Endothelial cell of umbilical vein (primary cell): ENCODE results near the gene TNFRSF14. TPM values are rescaled to one million over a fixed set of nuclear protein-coding genes. Genes with fewer than 3 reads are reported as not detected.

Experiments
- BruUV-seq: library from RNA; stranded (reverse); fragments of 400-500 nt; replicated peaks from 2 replicates; lab custom pipeline; 2021; lab: Mats Ljungman, UMichigan
- CTCF ChIA-PET: fragments of 300-600, 350-600 bp; sonication (Branson Sonifier 250); formaldehyde crosslinking; loops from one replicate; lab custom pipeline; 2021; ENCODE audit warnings: antibody characterized with exemption, inconsistent platforms; lab: Charles Lee
- POLR2A ChIA-PET: fragments of 300-600, 350-600 bp; sonication (Branson Sonifier 250); formaldehyde crosslinking; loops from one replicate; lab custom pipeline; 2021; ENCODE audit warnings: antibody characterized with exemption, inconsistent platforms; lab: Charles Lee
- DNase-seq: peaks from one replicate; pipeline ENCODE4 v3.0.0-alpha.2; 2011; ENCODE audit warnings: low read depth, low spot score
- FAIRE-seq: peaks from 2 replicates; lab custom pipeline; 2011; peaks lifted over from hg19 to GRCh38; lab: Jason Lieb, UNC
- H2AFZ ChIP-seq: 2 replicates; pipeline ENCODE4 v1.6.0; 2012; ENCODE audit warnings: low read depth, low read length, control low read depth, inconsistent platforms
- H3K27ac ChIP-seq: 2 replicates; pipeline ENCODE4 v1.5.1; 2011; ENCODE audit warnings: low read depth, mild to moderate bottlenecking, control low read depth, low read length, moderate library complexity; ENCODE audit not compliant: insufficient read depth
- H3K27me3 ChIP-seq, 2 experiments: 2 replicates each; pipeline versions ENCODE4 v1.6.0 to v1.6.1; 2011; ENCODE audit warnings: low read length in 2 of 2, mixed read lengths in 1 of 2; ENCODE audit not compliant: control insufficient read depth in 2 of 2, insufficient read depth in 2 of 2
- H3K36me3 ChIP-seq, 2 experiments: 2 replicates in 1 of 2; 3 replicates in 1 of 2; pipeline ENCODE4 v1.5.1; 2011; ENCODE audit warnings: low read length in 2 of 2, mild to moderate bottlenecking in 1 of 2, moderate library complexity in 1 of 2; ENCODE audit not compliant: control insufficient read depth in 2 of 2, insufficient read depth in 2 of 2; ENCODE audit errors: extremely low read depth in 1 of 2
- H3K4me1 ChIP-seq: 3 replicates; pipeline ENCODE4 v1.5.1; 2011; ENCODE audit warnings: mild to moderate bottlenecking, low read length; ENCODE audit not compliant: control insufficient read depth, insufficient read depth; ENCODE audit errors: extremely low read depth
- H3K4me2 ChIP-seq: 2 replicates; pipeline ENCODE4 v1.6.1; 2011; ENCODE audit warnings: low read length, control low read depth, mixed read lengths; ENCODE audit not compliant: insufficient read depth
- H3K4me3 ChIP-seq, 3 experiments: fragments of 200-600 bp in 1 of 3; sonication (generic), shearing (Covaris generic) in 1 of 3; replicated peaks in 1 of 3; 2 replicates each; pipeline ENCODE4 v1.5.1; 2011 to 2016; ENCODE audit warnings: control low read depth in 3 of 3, low read length in 3 of 3, mild to moderate bottlenecking in 2 of 3, inconsistent platforms in 1 of 3, low read depth in 1 of 3, moderate library complexity in 1 of 3; ENCODE audit not compliant: insufficient read depth in 1 of 3
- H3K79me2 ChIP-seq: 2 replicates; pipeline ENCODE4 v1.6.0; 2012; ENCODE audit warnings: low read length, inconsistent platforms; ENCODE audit not compliant: control insufficient read depth, insufficient read depth
- H3K9ac ChIP-seq: replicated peaks from 2 replicates; pipeline ENCODE3; 2011; ENCODE audit warnings: low read length, control low read depth; ENCODE audit not compliant: insufficient read depth; ENCODE audit errors: extremely low read depth
- H3K9me1 ChIP-seq: replicated peaks from 3 replicates; pipeline ENCODE4 v1.6.0; 2011; ENCODE audit warnings: mild to moderate bottlenecking, low read length; ENCODE audit not compliant: control insufficient read depth, insufficient read depth; ENCODE audit errors: extremely low read depth
- H3K9me3 ChIP-seq: replicated peaks from 2 replicates; pipeline ENCODE4 v1.5.1; 2012; ENCODE audit warnings: low read length, inconsistent platforms; ENCODE audit not compliant: control insufficient read depth, insufficient read depth
- H4K20me1 ChIP-seq: replicated peaks from 2 replicates; pipeline ENCODE3; 2011; ENCODE audit warnings: mild to moderate bottlenecking, low read length; ENCODE audit not compliant: control insufficient read depth, insufficient read depth; ENCODE audit errors: extremely low read depth
- CTCF ChIP-seq, 2 donors: IDR thresholded peaks; 1 replicate in 1 of 2; 2 replicates in 1 of 2; pipeline ENCODE4 v1.5.1; 2011; ENCODE audit warnings: low read length in 2 of 2, mild to moderate bottlenecking in 2 of 2, moderate library complexity in 2 of 2, control low read depth in 1 of 2, inconsistent platforms in 1 of 2, low read depth in 1 of 2; ENCODE audit not compliant: insufficient read depth in 1 of 2; ENCODE audit errors: extremely low read depth in 1 of 2
- EZH2 ChIP-seq: IDR thresholded peaks from 2 replicates; pipeline ENCODE4 v1.6.1; 2012; ENCODE audit warnings: borderline replicate concordance, low read depth, mild to moderate bottlenecking, moderate library complexity, low read length, inconsistent platforms; ENCODE audit not compliant: severe bottlenecking
- FOS ChIP-seq: IDR thresholded peaks from 2 replicates; pipeline ENCODE4 v1.6.1; 2011; ENCODE audit warnings: mild to moderate bottlenecking, low read length, moderate library complexity, borderline replicate concordance; ENCODE audit not compliant: insufficient read depth
- GATA2 ChIP-seq: IDR thresholded peaks from 2 replicates; pipeline ENCODE4 v1.7.0; 2011; ENCODE audit warnings: low read depth, mild to moderate bottlenecking, moderate library complexity, mixed read lengths, low read length; ENCODE audit not compliant: insufficient read length, insufficient read depth
- JUN ChIP-seq: IDR thresholded peaks from 2 replicates; pipeline ENCODE4 v1.6.1; 2011; ENCODE audit warnings: borderline replicate concordance, low read depth; ENCODE audit not compliant: insufficient read length, insufficient read depth
- MYC ChIP-seq: IDR thresholded peaks from one replicate; pipeline ENCODE4 v1.6.1; 2011; ENCODE audit warnings: mild to moderate bottlenecking, low read depth, low read length
- POLR2AphosphoS5 ChIP-seq: IDR thresholded peaks from 2 replicates; pipeline ENCODE4 v1.6.1; 2012; ENCODE audit warnings: low read depth, mild to moderate bottlenecking, control low read depth, low read length, moderate library complexity; ENCODE audit not compliant: insufficient read depth
- dilution Hi-C: fragments of 300-500 bp; cut with MboI; formaldehyde crosslinking; loops from one replicate; pipeline ENCODE4 v1.15.0; 2019; ENCODE audit warnings: low sequenced_read_pairs; ENCODE audit not compliant: extremely low pct_ligation_motif_present
- intact Hi-C: fragments of 100-400 bp; cut with micrococcal nuclease; formaldehyde crosslinking; loops from one replicate; pipeline ENCODE4 v1.10.0; 2022
- polyA plus RNA-seq, 4 experiments: library from polyadenylated mRNA; depleted of rRNA in 3 of 4; stranded (reverse) in 3 of 4; unstranded in 1 of 4; fragments of >200 nt; gene quantifications; 2 replicates each; pipeline versions ENCODE4 v1.2.1 to v1.2.3, GENCODE V29; 2011 to 2012; ENCODE audit warnings: missing spikeins in 1 of 4
- total RNA-seq: library from RNA; stranded (reverse); gene quantifications from 2 replicates; pipeline ENCODE4 v1.2.3, GENCODE V29; 2021
- TF ChIP-seq, protein P1 (sequence below): IDR thresholded peaks from 2 replicates; pipeline ENCODE4 v1.6.1; 2011; ENCODE audit not compliant: insufficient read depth, insufficient read length

Gene TNFRSF14
- total and polyA plus RNA-seq, 2 donors (not counting 3 experiments of a cell fraction or from before 2014, with no cell fraction given), result 40.9 to 49.4 TPM

DNA sequence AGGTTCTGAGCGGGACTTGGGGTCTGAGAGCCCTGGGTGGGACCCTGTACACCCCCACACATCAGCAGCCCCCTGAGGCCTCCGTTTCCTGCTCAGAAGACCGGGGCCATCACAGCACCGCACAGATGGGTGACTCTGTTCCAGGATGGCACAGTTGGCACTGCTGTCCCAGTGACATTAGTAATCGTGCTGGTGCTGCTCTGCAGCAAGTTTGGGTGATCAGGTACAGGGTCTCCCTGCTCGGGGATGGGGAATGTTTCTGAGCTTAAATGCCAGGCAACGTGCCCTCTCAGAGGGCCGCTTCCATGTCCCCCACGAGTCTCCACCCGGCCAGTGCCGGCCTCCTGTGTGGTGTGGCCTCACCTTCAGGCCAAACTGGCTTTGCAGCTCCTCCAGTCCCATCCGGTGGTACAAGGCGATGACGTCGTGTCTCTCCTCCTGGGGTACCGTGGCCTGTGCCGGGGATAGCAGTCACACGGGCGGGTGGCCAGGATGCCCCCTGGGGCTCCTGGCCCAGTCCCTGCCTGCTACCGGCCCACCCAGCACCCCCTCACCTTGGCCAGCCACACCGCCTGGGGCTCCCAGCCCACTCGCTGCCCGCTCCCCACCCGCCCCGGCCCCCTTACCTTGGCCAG, 47.5 kb downstream of the TNFRSF14 start:
- DNase-seq (no peak), FAIRE-seq (no peak)
- Histone ChIP-seq H3K36me3 (no peaks in the 10 kb centered on the region), H3K4me1 (no peaks in the 10 kb centered on the region), H2AFZ (no peak overlapping the region), H3K4me3 (no peak overlapping the region), H3K9me3 (no peaks in the 10 kb centered on the region), H3K9ac (no peak overlapping the region), H3K4me2 (no peak overlapping the region), H3K27me3 (no peaks in the 10 kb centered on the region), H4K20me1 (no peaks in the 10 kb centered on the region), H3K9me1 (no peaks in the 10 kb centered on the region), H3K27ac (no peak overlapping the region), H3K79me2 (no peaks in the 10 kb centered on the region)
- dilution Hi-C loops, result no loop called here
- intact Hi-C loops, result no loop called here
- TF ChIP-seq POLR2AphosphoS5 (no peak), MYC (no peak), GATA2 (no peak), EZH2 (no peak), FOS (no peak), JUN (no peak), CTCF (IDR thresholded peaks at IDR 0.05; ENCODE audit: extremely low read depth in 1 of 2, insufficient read depth in 1 of 2, low read depth in 1 of 2, low read length in 2 of 2) (no peak)
- TF ChIP-seq, protein P1, sequence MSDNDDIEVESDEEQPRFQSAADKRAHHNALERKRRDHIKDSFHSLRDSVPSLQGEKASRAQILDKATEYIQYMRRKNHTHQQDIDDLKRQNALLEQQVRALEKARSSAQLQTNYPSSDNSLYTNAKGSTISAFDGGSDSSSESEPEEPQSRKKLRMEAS, result no peak
- ChIA-PET CTCF (no interaction called here), POLR2A (no interaction called here)
- BruUV-seq, result no TSS peak
